ENCODE measurements around the gene FAP.

- TF ChIP-seq, protein P1, sequence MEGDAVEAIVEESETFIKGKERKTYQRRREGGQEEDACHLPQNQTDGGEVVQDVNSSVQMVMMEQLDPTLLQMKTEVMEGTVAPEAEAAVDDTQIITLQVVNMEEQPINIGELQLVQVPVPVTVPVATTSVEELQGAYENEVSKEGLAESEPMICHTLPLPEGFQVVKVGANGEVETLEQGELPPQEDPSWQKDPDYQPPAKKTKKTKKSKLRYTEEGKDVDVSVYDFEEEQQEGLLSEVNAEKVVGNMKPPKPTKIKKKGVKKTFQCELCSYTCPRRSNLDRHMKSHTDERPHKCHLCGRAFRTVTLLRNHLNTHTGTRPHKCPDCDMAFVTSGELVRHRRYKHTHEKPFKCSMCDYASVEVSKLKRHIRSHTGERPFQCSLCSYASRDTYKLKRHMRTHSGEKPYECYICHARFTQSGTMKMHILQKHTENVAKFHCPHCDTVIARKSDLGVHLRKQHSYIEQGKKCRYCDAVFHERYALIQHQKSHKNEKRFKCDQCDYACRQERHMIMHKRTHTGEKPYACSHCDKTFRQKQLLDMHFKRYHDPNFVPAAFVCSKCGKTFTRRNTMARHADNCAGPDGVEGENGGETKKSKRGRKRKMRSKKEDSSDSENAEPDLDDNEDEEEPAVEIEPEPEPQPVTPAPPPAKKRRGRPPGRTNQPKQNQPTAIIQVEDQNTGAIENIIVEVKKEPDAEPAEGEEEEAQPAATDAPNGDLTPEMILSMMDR (IDR thresholded peaks at IDR 0.05), result no peak
- no peak for TF ChIP-seq POLR2A (IDR thresholded peaks at IDR 0.05)
These were observed 41.0 kb downstream of the FAP start for GRCh38 chr2:162202203-162202602.
